ENCODE data around the gene SLC19A1.
"Not testable (repeated sequence)": the region's sequence is repeated elsewhere in the genome, so short reads cannot be mapped to it uniquely, and the experiment has no call there.

The SLC19A1 gene

GRCh38 chr21:45576838-45577737 lies 34.8 kb upstream of the SLC19A1 start:
- no peak for DNase-seq (ENCODE audit: low read depth, low spot score)

DNA sequence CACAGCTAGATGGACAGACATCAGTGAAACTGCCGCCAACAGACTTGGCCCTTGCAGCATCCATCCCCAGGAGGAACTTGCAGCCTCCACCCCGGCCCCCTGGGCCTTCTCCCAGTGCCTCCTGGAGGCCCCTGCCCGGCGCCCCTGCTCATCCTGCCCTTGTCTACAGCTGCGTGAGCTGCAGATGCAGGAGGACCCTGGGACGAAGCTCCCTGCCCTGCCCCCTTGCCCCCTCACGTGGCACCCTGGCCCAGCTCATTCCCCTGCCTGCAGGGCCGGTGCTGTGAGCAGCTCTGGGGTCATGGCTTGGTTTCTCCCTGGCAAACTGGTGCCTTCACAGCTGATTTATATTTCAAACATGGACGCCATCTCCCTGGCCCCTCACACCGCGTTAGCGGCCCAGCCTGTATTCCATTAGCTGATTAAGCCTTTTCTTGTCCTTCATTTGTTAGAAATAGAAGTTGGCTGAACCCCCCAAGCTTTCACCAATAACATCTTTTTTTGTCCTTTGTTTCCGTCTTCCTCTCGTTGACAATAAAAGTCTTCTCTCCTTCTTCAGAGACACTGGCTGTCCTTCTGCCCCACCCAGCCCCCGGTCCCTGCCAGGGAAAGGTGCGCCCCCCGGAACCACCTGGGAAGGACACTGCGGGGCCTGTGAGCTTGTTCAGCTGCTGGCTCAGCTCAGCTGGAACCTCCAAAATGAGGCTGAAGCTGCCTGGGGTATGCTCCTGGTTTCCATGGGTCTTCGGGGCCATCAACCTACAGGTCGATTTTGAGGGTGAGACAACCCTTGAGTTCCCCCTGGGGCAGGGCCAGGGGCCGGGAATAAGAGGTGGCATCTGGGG lies 34.0 kb upstream of the SLC19A1 start:
- DNase-seq (ENCODE audit: low read depth, low spot score), result no peak

- no peak for DNase-seq (ENCODE audit: low read depth, low spot score)
These were observed 33.2 kb upstream of the SLC19A1 start for GRCh38 chr21:45575304-45575992.

DNA sequence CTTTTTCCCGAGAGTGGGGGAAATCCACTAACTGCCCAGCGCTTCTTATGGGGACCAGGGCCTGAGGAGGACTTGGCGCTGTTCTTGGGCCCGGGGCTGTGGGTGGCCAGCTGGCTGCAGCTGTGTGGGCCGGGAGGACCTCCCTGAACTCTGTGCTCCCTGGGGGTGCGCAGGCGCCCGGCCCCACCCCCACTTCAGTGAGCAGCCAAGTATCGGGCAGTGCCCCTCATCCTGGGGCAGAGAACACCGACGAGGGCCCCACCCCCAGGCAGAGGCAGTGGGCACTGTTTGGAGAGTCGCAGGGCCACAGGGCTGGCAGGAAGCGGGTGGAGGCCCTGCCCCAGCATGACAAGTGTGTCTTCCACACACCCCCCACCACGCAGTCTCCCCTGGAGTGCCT lies 32.5 kb upstream of the SLC19A1 start:
- no peak for DNase-seq (ENCODE audit: low read depth, low spot score)

DNA sequence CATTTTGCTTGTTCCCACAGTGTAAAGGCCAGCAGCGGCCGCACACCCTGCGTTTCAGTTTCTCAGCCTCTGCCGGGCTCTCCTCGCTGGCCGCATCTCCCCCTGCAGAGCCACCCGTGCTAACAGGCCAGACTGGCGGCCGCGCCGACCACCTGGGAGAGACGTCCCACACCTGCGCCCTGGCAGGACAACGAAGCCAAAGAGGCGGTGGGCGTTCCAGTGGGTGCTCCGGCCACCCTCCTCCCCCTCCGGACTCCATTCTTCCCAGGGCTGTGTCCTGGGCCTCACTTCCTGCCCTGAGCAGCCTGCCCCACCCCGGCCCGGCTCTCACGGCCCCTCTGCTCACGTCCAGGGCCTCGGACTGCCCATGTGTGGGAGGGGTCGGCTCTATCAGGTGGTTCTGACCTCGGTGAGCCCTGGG lies 31.9 kb upstream of the SLC19A1 start:
- no peak for DNase-seq (ENCODE audit: low read depth, low spot score)

DNA sequence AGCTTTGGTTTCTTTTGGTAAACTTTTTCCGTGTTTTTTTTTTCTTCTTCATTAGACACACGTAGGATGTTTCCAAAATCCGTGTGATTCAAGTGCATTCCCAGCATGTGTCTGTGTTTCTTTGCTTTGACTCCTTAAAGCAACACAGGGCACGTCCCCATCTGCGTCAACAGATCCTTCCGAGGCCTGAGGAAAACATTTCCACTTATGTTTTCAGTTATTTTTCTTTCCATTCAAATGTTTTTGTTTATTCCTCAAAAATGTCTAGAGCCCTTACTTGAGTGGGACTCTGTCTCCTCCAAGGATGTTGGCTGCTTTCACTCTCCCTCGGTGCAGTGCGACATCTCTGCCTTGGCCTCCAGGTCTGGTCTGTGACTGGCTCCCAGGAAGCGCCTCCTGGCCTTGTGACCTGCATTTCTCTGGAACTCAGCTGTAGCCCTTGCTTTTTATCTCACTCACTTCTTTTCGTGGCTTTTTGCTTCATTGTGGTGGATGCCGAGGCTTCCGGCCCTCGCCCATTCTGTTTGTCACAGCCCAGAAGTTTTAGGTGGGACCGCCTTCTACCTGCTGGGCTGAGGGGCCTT lies 31.3 kb upstream of the SLC19A1 start:
- DNase-seq (ENCODE audit: low read depth, low spot score), result peak; percentile 75

DNA sequence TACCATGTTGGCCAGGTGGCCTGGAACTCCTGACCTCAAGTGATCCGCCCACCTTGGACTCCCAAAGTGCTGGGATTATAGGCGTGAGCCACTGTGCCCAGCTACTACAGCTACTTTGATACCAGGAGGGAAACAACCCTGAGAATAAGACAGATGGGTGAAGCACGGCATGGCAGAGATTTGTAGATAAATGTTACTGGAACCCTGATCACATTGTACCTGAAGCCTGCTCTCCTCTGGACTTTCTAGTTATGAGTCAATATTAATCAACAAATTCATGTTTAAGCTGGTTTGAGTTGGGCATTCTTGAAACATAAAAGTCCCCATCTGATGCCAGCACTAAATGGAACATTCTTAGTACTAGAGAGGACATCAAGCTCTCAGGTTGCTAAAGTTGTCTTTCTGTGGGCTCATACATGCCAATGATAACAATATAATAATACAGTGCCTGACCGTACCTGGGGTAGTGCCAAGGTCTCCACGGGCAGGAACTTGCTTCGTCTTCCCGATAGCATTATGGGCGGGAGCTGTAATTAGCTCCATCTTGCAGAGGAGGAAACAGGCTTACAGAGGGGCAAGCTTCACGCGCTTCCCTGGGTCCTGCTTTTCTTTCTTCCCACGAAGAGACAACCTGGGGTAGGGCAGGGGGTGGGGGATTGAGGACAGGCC lies 30.7 kb upstream of the SLC19A1 start:
- peak; percentile 43 for DNase-seq (ENCODE audit: low read depth, low spot score)

- no peak for DNase-seq (ENCODE audit: low read depth, low spot score)
These were observed 30.0 kb upstream of the SLC19A1 start for GRCh38 chr21:45572231-45572630.

DNA sequence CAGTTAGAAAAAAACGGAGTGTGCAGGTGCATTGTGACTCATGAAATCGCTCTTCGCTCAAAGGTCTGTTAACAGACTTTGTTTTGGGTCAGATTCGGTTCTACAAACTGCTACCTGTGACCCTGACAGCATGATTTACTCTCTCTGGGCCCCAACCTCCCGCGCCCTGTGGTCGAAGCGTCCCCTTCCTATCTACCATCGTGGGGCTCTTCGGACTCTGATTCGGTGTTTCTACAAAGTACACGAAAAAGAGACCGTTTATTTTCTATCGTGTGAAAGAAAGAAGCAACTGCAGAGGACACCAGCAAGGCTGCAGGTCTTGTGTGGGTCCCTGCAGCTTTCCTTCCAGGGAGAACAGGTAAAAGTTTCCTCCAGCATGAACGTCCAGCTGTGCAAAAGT lies 29.4 kb upstream of the SLC19A1 start:
- no peak for DNase-seq (ENCODE audit: low read depth, low spot score)

GRCh38 chr21:45570826-45571601 lies 28.8 kb upstream of the SLC19A1 start:
- DNase-seq (ENCODE audit: low read depth, low spot score), result no peak

DNA sequence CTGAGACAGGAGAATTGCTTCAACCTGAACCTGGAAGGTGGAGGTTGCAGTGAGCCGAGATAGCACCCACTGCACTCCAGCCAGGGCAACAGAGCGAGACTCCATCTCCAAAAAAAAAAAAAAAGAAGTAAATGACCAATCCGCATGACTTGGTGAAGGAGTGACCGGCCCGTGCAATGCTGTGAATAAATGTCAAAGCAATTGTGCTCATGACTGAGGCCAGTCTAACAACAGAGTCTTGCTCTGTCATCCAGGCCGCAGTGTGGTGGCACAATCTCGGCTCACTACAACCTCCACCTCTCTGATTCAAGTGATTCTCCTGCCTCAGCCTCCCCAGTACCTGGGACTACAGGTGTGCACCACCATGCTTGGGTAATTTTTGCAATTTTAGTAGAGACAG lies 27.8 kb upstream of the SLC19A1 start:
- no peak for DNase-seq (ENCODE audit: low read depth, low spot score)

DNA sequence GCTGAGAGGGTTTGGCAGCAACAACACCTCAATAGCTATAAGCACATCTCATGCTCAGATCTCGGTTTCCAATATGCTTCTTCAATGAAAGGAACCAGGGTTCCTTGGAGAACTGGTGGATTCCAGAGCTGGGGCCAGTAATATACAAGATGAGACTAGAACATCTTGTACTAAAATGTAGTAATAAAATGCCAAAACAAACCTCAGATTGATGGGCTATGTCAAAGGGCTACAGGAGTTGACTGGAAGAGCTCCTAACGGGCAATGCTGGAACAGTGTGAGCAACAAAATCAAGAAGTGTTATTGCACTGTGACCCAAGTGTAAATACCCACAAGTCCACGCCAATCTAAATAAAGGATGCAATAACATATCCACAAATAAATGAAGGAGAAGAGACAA lies 26.1 kb upstream of the SLC19A1 start:
- DNase-seq (ENCODE audit: low read depth, low spot score), result no peak

- not testable (repeated sequence) for DNase-seq (ENCODE audit: low read depth, low spot score)
These were observed 21.9 kb upstream of the SLC19A1 start for GRCh38 chr21:45564137-45564536.

- no peak for DNase-seq (ENCODE audit: low read depth, low spot score)
These were observed 20.7 kb upstream of the SLC19A1 start for GRCh38 chr21:45562965-45563364.

DNA sequence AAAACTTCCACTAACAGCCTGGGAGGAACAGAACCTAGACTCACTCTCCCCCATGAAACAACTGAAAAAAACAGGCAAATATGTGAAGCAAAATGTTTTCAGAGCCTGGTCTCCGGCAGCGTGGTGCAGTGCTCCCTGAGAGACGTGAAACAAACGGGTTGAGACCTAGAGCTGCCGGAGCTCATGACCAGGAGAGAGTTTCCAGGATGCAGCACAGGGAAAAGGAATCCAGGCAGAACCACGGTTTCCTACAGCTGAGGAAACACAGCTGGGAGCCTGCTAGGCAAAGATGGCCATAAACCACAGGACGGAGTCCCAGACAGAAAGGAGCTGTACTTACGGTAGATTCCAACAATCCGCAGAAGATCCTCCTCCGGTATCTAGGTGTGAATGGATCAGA lies 20.2 kb upstream of the SLC19A1 start:
- DNase-seq (ENCODE audit: low read depth, low spot score), result no peak

- not testable (repeated sequence) for DNase-seq (ENCODE audit: low read depth, low spot score)
These were observed 19.0 kb upstream of the SLC19A1 start for GRCh38 chr21:45561241-45561640.

DNA sequence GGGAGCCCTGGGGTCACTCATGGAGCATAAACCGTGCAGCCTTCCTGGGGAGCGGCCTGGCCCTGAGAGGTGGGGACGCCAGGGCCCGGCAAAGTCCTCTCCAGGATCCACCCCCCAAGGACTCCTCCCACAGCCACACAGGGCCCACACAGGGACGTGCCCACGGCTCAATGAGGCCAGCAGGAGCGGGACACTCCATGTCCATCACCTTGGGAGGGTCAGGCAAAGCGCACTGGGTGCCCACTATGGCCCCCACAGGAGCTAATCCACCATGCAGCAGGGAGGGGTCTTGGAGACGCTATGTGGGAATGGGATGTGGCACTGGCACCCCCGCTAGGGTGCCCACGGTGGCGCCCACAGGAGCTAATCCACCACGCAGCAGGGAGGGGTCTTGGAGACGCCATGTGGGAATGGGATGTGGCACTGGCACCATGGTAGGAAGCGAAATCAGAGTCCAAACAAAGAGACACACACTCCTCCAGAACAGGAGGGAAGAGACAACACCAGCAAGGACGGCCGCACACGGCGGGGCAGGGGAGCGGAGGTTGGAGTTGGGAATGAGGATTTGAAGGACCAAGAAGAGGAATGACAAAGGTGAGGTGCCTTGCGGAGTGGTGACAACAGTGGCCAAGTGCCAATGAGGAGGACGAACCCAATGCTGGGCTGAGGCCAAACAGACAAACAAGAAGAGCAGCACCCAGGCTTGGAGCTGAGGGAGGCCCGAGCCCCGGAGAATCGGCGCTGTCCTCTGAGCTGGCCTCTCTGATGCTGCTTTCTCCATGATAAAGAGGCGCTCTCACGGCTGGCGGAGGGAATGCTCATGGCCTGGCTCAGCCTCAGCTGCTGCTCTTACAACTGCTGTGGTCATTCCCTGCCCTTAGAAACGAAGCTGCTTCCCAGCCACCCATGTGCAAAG lies 18.1 kb upstream of the SLC19A1 start:
- DNase-seq (ENCODE audit: low read depth, low spot score), result no peak

DNA sequence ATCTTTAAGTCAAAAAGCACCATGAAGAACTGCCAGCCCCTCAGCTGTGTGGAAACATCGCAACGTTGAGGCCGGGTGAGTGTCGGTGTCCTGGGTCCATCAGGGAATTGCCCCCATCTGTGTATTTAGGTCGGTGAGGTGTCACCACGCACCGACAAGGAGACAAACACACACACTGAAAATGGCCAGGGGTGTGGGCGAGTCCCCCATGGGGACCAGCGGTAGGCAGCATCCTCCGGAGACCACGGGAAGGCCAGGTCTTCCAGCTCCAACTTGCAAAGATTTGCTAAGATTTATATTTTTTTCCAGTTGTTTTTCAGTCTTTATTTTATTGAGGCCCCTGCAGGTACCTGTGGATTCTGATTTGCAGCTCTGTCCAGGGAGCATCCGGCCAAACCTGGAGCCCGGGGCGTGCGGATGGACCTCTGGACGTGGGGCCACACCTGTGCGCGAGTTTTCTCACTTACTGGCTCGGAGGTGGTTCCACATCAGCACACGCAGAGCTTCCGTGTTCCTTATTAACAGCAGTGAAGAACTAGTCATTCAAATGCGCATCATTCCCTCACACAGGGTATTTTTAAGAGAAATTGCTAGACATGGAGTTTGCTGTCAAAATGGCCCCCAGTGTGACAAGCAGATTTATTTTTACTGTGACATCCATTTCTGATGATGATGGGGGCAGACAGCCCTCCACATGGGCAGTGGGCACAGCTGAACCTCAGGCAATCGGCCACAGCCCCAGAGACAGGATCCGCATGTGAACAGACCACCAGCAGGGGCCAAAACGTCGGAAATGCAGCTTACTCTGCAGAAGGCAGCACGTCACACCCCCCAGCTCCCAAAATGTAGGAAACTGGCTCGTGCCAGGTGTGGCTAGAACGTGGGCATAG lies 17.2 kb upstream of the SLC19A1 start:
- DNase-seq (ENCODE audit: low read depth, low spot score), result no peak
